GM12878 (cell line): ENCODE data around the gene ADAMTSL1. TPM values are rescaled to one million over a fixed set of nuclear protein-coding genes. Genes with fewer than 3 reads are reported as not detected.

ENCODE experiments used
- ATAC-seq: fragments of 200-7000 bp; cut with Tn5 transposase; 3 replicates; pipeline ENCODE4 v1.9.1; 2020; ENCODE audit warnings: mild to moderate bottlenecking, moderate library complexity
- BruUV-seq: library from RNA; stranded (reverse); fragments of 400-500 nt; replicated peaks from 2 replicates; lab custom pipeline; 2021; lab: Mats Ljungman, UMichigan
- CTCF ChIA-PET: fragments of 300-600 bp; sonication (Branson Sonifier 250); formaldehyde crosslinking; extraction: SDS; loops from one replicate; lab custom pipeline; 2021; ENCODE audit warnings: inconsistent platforms; lab: Yijun Ruan, JAX
- POLR2A ChIA-PET: fragments of 350-600 bp; formaldehyde crosslinking; extraction: SDS; loops from one replicate; lab custom pipeline; 2021; ENCODE audit warnings: inconsistent platforms; lab: Charles Lee
- RAD21 ChIA-PET: fragments of 300-600 bp; sonication (Branson Sonifier 250); formaldehyde crosslinking; loops from one replicate; lab custom pipeline; 2023; ENCODE audit warnings: antibody characterized with exemption; ENCODE audit not compliant: unreplicated experiment; lab: Charles Lee
- SMC1A ChIA-PET: fragments of 300-600 bp; sonication (Branson Sonifier 250); formaldehyde crosslinking; loops from one replicate; lab custom pipeline; 2023; ENCODE audit not compliant: unreplicated experiment, uncharacterized antibody; lab: Charles Lee
- DNase-seq: peaks from one replicate; pipeline ENCODE4 v3.0.0-alpha.2; 2011; ENCODE audit warnings: low read depth, low spot score
- FAIRE-seq: peaks from 3 replicates; lab custom pipeline; 2011; peaks lifted over from hg19 to GRCh38; lab: Jason Lieb, UNC
- H2AFZ ChIP-seq: 2 replicates; pipeline ENCODE4 v1.6.0; 2011; ENCODE audit warnings: low read depth, low read length, control low read depth; ENCODE audit not compliant: control insufficient read depth
- H3K27ac ChIP-seq: 2 replicates; pipeline ENCODE4 v1.5.1; 2011; ENCODE audit warnings: control low read depth; ENCODE audit not compliant: control insufficient read depth, insufficient read depth
- H3K27me3 ChIP-seq, 2 experiments: replicated peaks in 1 of 2; 2 replicates each; pipeline versions ENCODE4 v1.6.0 to v1.6.1; 2011; ENCODE audit warnings: low read length in 1 of 2; ENCODE audit not compliant: control insufficient read depth in 2 of 2, insufficient read depth in 2 of 2
- H3K36me3 ChIP-seq, 2 experiments: 2 replicates each; pipeline ENCODE4 v1.5.1; 2011; ENCODE audit warnings: low read length in 1 of 2; ENCODE audit not compliant: control insufficient read depth in 2 of 2, insufficient read depth in 2 of 2
- H3K4me1 ChIP-seq: 2 replicates; pipeline ENCODE4 v1.6.1; 2011; ENCODE audit warnings: mild to moderate bottlenecking, low read length, moderate library complexity, mixed read lengths; ENCODE audit not compliant: control insufficient read depth, insufficient read depth
- H3K4me2 ChIP-seq: 2 replicates; pipeline ENCODE4 v1.6.0; 2011; ENCODE audit warnings: control low read depth; ENCODE audit not compliant: control insufficient read depth, insufficient read depth
- H3K4me3 ChIP-seq: fragments of 200-600 bp; sonication (generic); 2 replicates; pipeline ENCODE4 v1.5.1; 2016
- H3K79me2 ChIP-seq: 2 replicates; pipeline ENCODE4 v1.6.0; 2011; ENCODE audit warnings: low read length; ENCODE audit not compliant: control insufficient read depth, insufficient read depth
- H3K9ac ChIP-seq: 2 replicates; pipeline ENCODE4 v1.8.0; 2011; ENCODE audit warnings: low read length, control low read depth, mixed read lengths; ENCODE audit not compliant: control insufficient read depth, insufficient read depth
- H3K9me3 ChIP-seq: replicated peaks from 3 replicates; pipeline ENCODE4 v1.5.1; 2011; ENCODE audit warnings: mild to moderate bottlenecking, low read length; ENCODE audit not compliant: control insufficient read depth, insufficient read depth
- H4K20me1 ChIP-seq: 2 replicates; pipeline ENCODE4 v1.6.0; 2011; ENCODE audit not compliant: control insufficient read depth, insufficient read depth
- ATF3 ChIP-seq: IDR thresholded peaks from 2 replicates; pipeline ENCODE4 v1.6.1; 2011; ENCODE audit warnings: low read depth, mild to moderate bottlenecking, low read length, moderate library complexity, borderline replicate concordance; ENCODE audit errors: extremely low read depth
- BMI1 ChIP-seq: fragments of 450-650 bp; IDR thresholded peaks from 2 replicates; pipeline ENCODE4 v1.6.1; 2016; ENCODE audit warnings: mild to moderate bottlenecking, moderate library complexity, borderline replicate concordance
- BRCA1 ChIP-seq: IDR thresholded peaks from 2 replicates; pipeline ENCODE4 v1.6.1; 2011; ENCODE audit warnings: low read depth, low read length, improper control_type of control experiment
- FOXK2 ChIP-seq: fragments of 450-650 bp; IDR thresholded peaks from 2 replicates; pipeline ENCODE4 v1.6.1; 2017; ENCODE audit warnings: mild to moderate bottlenecking, moderate library complexity
- NFIC ChIP-seq: IDR thresholded peaks from 2 replicates; pipeline ENCODE4 v1.6.1; 2012; ENCODE audit warnings: low read depth, mild to moderate bottlenecking, inconsistent platforms, low read length, moderate library complexity
- SMAD1 ChIP-seq: fragments of 450-650 bp; IDR thresholded peaks from 2 replicates; pipeline ENCODE4 v1.6.1; 2018; ENCODE audit warnings: mild to moderate bottlenecking, low read depth; ENCODE audit not compliant: partially characterized antibody
- SPI1 ChIP-seq: IDR thresholded peaks from 2 replicates; pipeline ENCODE4 v1.6.1; 2011; ENCODE audit warnings: low read depth, mild to moderate bottlenecking, low read length, moderate library complexity, borderline replicate concordance; ENCODE audit not compliant: insufficient read depth
- WGBS: methylation state at CpG from one replicate; pipeline ENCODE4 v1.1.6; 2016; ENCODE audit warnings: low lambda C conversion rate; ENCODE audit not compliant: insufficient replicate concordance, insufficient coverage; ENCODE audit errors: missing lambda C conversion rate; 5-methylcytosine and 5-hydroxymethylcytosine counted together
- in situ Hi-C: fragments of 300-500 bp; cut with MboI; formaldehyde crosslinking; loops from 9 replicates; pipeline ENCODE4 v1.14.3; 2018; ENCODE audit warnings: mixed read lengths
- intact Hi-C: fragments of 100-400 bp; cut with micrococcal nuclease; formaldehyde crosslinking; loops from one replicate; pipeline ENCODE4 v1.14.2; 2022; ENCODE audit not compliant: unreplicated experiment
- polyA plus RNA-seq, 11 experiments: library from polyadenylated mRNA; depleted of rRNA in 4 of 11; unstranded in 6 of 11; stranded (reverse) in 5 of 11; fragments of >200 nt; fragmentation: Nextera tagmentation in 4 of 11; fragmentation: Illumina TruSeq in 1 of 11; extraction: Ambion mirVana in 4 of 11; extraction: Trizol in 1 of 11; gene quantifications; 1 replicate in 1 of 11; 2 replicates in 10 of 11; pipeline versions ENCODE4 v1.2.1 to v1.2.3, GENCODE V29; 2011 to 2016; ENCODE audit warnings: inconsistent platforms in 2 of 11, missing spikeins in 2 of 11, low read depth in 1 of 11
- total RNA-seq, 4 experiments: library from RNA; depleted of rRNA in 3 of 4; stranded (reverse); fragments of >200 nt in 3 of 4; fragmentation: Illumina TruSeq in 1 of 4; extraction: Trizol in 1 of 4; gene quantifications; 2 replicates each; pipeline versions ENCODE4 v1.2.1 to v1.2.3, GENCODE V29; 2013 to 2021
- TF ChIP-seq, protein P1 (sequence below): fragments of 450-650 bp; formaldehyde crosslinking; IDR thresholded peaks from 2 replicates; pipeline ENCODE4 v1.4.0; 2022; ENCODE audit warnings: mild to moderate bottlenecking, moderate library complexity
- TF ChIP-seq, protein P2 (sequence below): fragments of 450-650 bp; formaldehyde crosslinking; IDR thresholded peaks from 2 replicates; pipeline ENCODE4 v1.5.0; 2022; ENCODE audit warnings: mild to moderate bottlenecking, missing genetic modification characterization
- TF ChIP-seq, protein P3 (sequence below): fragments of 450-650 bp; IDR thresholded peaks from 2 replicates; pipeline ENCODE4 v1.6.1; 2018; ENCODE audit warnings: mild to moderate bottlenecking, low read depth, moderate library complexity; ENCODE audit not compliant: partially characterized antibody

ADAMTSL1 gene
- total and polyA plus RNA-seq, 10 of the 15 experiments (the other 5 are each of a cell fraction or from before 2014, with no cell fraction given), result 0.01 to 0.10 (median 0.07) TPM; not detected in 6

- TF ChIP-seq, protein P1, sequence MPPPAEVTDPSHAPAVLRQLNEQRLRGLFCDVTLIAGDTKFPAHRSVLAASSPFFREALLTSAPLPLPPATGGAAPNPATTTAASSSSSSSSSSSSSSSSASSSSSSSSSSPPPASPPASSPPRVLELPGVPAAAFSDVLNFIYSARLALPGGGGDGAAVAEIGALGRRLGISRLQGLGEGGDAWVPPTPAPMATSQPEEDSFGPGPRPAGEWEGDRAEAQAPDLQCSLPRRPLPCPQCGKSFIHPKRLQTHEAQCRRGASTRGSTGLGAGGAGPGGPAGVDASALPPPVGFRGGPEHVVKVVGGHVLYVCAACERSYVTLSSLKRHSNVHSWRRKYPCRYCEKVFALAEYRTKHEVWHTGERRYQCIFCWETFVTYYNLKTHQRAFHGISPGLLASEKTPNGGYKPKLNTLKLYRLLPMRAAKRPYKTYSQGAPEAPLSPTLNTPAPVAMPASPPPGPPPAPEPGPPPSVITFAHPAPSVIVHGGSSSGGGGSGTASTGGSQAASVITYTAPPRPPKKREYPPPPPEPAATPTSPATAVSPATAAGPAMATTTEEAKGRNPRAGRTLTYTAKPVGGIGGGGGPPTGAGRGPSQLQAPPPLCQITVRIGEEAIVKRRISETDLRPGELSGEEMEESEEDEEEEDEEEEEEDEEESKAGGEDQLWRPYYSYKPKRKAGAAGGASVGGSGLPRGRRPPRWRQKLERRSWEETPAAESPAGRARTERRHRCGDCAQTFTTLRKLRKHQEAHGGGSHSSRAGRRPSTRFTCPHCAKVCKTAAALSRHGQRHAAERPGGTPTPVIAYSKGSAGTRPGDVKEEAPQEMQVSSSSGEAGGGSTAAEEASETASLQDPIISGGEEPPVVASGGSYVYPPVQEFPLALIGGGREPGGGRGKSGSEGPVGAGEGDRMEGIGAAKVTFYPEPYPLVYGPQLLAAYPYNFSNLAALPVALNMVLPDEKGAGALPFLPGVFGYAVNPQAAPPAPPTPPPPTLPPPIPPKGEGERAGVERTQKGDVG (CRISPR knock-in tag), result no peak
Measured at GRCh38 chr9:18756712-18757125, 282.8 kb downstream of the ADAMTSL1 start (continued).

- no peaks in the 10 kb centered on the region for H3K27me3 ChIP-seq
- CTCF ChIA-PET, result interaction anchor here (1.0 kb wide), 1 partner anchor 31 kb away, joined by 4 read pairs; no protein-coding TSS in a partner anchor
- ATAC-seq (no peak), FAIRE-seq (no peak), DNase-seq (no peak)
- BruUV-seq, result no TSS peak
- TF ChIP-seq FOXK2 (no peak), ATF3 (no peak), NFIC (no peak), BMI1 (no peak), BRCA1 (no peak), SPI1 (no peak), SMAD1 (no peak)
- TF ChIP-seq, protein P2, sequence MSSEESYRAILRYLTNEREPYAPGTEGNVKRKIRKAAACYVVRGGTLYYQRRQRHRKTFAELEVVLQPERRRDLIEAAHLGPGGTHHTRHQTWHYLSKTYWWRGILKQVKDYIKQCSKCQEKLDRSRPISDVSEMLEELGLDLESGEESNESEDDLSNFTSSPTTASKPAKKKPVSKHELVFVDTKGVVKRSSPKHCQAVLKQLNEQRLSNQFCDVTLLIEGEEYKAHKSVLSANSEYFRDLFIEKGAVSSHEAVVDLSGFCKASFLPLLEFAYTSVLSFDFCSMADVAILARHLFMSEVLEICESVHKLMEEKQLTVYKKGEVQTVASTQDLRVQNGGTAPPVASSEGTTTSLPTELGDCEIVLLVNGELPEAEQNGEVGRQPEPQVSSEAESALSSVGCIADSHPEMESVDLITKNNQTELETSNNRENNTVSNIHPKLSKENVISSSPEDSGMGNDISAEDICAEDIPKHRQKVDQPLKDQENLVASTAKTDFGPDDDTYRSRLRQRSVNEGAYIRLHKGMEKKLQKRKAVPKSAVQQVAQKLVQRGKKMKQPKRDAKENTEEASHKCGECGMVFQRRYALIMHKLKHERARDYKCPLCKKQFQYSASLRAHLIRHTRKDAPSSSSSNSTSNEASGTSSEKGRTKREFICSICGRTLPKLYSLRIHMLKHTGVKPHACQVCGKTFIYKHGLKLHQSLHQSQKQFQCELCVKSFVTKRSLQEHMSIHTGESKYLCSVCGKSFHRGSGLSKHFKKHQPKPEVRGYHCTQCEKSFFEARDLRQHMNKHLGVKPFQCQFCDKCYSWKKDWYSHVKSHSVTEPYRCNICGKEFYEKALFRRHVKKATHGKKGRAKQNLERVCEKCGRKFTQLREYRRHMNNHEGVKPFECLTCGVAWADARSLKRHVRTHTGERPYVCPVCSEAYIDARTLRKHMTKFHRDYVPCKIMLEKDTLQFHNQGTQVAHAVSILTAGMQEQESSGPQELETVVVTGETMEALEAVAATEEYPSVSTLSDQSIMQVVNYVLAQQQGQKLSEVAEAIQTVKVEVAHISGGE (CRISPR knock-in tag), result no peak
- TF ChIP-seq, protein P3, sequence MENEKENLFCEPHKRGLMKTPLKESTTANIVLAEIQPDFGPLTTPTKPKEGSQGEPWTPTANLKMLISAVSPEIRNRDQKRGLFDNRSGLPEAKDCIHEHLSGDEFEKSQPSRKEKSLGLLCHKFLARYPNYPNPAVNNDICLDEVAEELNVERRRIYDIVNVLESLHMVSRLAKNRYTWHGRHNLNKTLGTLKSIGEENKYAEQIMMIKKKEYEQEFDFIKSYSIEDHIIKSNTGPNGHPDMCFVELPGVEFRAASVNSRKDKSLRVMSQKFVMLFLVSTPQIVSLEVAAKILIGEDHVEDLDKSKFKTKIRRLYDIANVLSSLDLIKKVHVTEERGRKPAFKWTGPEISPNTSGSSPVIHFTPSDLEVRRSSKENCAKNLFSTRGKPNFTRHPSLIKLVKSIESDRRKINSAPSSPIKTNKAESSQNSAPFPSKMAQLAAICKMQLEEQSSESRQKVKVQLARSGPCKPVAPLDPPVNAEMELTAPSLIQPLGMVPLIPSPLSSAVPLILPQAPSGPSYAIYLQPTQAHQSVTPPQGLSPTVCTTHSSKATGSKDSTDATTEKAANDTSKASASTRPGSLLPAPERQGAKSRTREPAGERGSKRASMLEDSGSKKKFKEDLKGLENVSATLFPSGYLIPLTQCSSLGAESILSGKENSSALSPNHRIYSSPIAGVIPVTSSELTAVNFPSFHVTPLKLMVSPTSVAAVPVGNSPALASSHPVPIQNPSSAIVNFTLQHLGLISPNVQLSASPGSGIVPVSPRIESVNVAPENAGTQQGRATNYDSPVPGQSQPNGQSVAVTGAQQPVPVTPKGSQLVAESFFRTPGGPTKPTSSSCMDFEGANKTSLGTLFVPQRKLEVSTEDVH, result no peak
- H3K9ac ChIP-seq, result no peak overlapping the region
- intact Hi-C loops, result no loop called here
- H3K9me3 ChIP-seq, result no peaks in the 10 kb centered on the region
- RAD21 ChIA-PET, result no interaction called here
- SMC1A ChIA-PET, result no interaction called here
- no peaks in the 10 kb centered on the region for H4K20me1 ChIP-seq
- H3K79me2 ChIP-seq, result no peaks in the 10 kb centered on the region
- no peak overlapping the region for H2AFZ ChIP-seq
- no peak overlapping the region for H3K27ac ChIP-seq
- no peaks in the 10 kb centered on the region for H3K36me3 ChIP-seq
- H3K4me1 ChIP-seq, result no peaks in the 10 kb centered on the region
- WGBS, result 75% methylated on average over 4 of the region's 4 CpGs
- no peak overlapping the region for H3K4me3 ChIP-seq
- in situ Hi-C loops, result no loop called here
- POLR2A ChIA-PET, result no interaction called here
- H3K4me2 ChIP-seq, result no peak overlapping the region
Measured at GRCh38 chr9:18759827-18760226, 285.9 kb downstream of the ADAMTSL1 start.
